ENCODE measurements around the gene AGO1. TPM values are rescaled to one million over a fixed set of nuclear protein-coding genes. Genes with fewer than 3 reads are reported as not detected.

Gene AGO1
- total and polyA plus RNA-seq, 7 donors: 3.0 to 26.3 (median 17.1) TPM

DNA sequence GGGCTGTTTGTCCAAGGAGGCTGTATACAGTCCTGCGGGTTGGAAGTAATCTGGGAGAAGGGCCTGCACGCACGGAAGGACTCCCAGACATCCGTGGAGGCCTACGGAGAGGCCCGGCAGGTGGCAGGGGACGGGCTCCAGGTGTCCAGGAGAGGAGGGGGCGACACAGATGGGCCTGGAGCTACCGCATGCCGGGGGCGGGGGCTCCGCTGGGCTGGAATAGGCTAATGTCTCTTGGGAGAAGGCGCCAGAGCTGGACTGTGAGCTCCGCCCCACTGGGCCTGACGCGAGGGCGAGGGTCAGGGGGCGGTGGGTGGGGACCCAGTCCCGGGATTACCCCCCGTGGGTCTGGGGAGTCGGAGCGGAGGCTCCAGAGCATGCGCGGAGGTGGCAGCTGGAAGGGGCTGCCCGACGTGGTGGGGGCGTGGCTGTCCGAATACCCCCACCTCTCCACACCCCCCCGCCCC lies 659 bp downstream of the AGO1 start:
- peaks cover 0 to 3% (median 1%) of the 10 kb centered on the region in 4 donors for H3K36me3 ChIP-seq
- TF ChIP-seq EP300 (IDR thresholded peaks at IDR 0.05) (no peak), POLR2A (IDR thresholded peaks at IDR 0.05) (no peak), POLR2AphosphoS5 (IDR thresholded peaks at IDR 0.05) (no peak)
- TF ChIP-seq, protein P1, sequence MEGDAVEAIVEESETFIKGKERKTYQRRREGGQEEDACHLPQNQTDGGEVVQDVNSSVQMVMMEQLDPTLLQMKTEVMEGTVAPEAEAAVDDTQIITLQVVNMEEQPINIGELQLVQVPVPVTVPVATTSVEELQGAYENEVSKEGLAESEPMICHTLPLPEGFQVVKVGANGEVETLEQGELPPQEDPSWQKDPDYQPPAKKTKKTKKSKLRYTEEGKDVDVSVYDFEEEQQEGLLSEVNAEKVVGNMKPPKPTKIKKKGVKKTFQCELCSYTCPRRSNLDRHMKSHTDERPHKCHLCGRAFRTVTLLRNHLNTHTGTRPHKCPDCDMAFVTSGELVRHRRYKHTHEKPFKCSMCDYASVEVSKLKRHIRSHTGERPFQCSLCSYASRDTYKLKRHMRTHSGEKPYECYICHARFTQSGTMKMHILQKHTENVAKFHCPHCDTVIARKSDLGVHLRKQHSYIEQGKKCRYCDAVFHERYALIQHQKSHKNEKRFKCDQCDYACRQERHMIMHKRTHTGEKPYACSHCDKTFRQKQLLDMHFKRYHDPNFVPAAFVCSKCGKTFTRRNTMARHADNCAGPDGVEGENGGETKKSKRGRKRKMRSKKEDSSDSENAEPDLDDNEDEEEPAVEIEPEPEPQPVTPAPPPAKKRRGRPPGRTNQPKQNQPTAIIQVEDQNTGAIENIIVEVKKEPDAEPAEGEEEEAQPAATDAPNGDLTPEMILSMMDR (IDR thresholded peaks at IDR 0.05): no peak
- DNase-seq: peak; percentile 75
- intact Hi-C loops (cut with DNase I): loop anchor here (2.0 kb wide), 1 partner anchor 47 kb away; the partner anchor contains the start of gene AGO3
- H3K4me3 ChIP-seq: peak overlapping the region; percentile 94 to 100 (median 95)
- H3K27me3 ChIP-seq: no peaks in the 10 kb centered on the region
- H3K9me3 ChIP-seq: no peaks in the 10 kb centered on the region
- 1% methylated on average over 29 of the region's 29 CpGs for WGBS, 2 donors
- peak overlapping the region; percentile 80 to 91 (median 84) for H3K27ac ChIP-seq
- peaks cover 0 to 48% (median 28%) of the 10 kb centered on the region in 4 donors for H3K4me1 ChIP-seq

DNA sequence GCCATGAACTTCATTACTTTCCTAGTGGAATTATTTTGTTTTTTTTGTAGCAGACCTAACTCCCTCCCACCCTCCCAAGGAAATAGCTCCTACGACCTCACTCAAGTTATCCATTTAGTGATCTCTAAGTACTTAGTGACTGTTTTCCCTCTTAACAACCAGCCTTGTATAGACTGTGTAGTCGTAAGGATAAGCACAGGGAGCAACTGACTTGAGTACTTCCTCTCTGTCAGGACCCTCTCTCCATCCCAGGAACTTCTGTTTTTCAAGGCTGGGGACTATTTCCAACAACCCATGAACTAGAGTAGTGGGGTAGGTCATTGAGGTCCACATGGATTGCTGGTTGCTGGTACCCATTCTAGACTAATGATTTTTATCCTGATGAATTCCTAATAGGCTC lies 1.9 kb downstream of the AGO1 start:
- Histone ChIP-seq H3K27me3 (no peaks in the 10 kb centered on the region), H3K9me3 (no peaks in the 10 kb centered on the region), H3K4me3 (no peak overlapping the region), H3K4me1 (peaks cover 0 to 48% (median 28%) of the 10 kb centered on the region in 4 donors), H3K27ac (peak overlapping the region in 2 of 4 donors; percentile 84 to 91), H3K36me3 (peaks cover 0 to 13% (median 6%) of the 10 kb centered on the region in 4 donors)
- TF ChIP-seq EP300 (IDR thresholded peaks at IDR 0.05): no peak
- no peak for TF ChIP-seq POLR2AphosphoS5 (IDR thresholded peaks at IDR 0.05)
- no peak for TF ChIP-seq POLR2A (IDR thresholded peaks at IDR 0.05)
- TF ChIP-seq, protein P1 (IDR thresholded peaks at IDR 0.05): no peak
- DNase-seq: no peak
- intact Hi-C loops (cut with DNase I): no loop called here
- 36 to 62% methylated on average over 2 of the region's 2 CpGs for WGBS, 2 donors

DNA sequence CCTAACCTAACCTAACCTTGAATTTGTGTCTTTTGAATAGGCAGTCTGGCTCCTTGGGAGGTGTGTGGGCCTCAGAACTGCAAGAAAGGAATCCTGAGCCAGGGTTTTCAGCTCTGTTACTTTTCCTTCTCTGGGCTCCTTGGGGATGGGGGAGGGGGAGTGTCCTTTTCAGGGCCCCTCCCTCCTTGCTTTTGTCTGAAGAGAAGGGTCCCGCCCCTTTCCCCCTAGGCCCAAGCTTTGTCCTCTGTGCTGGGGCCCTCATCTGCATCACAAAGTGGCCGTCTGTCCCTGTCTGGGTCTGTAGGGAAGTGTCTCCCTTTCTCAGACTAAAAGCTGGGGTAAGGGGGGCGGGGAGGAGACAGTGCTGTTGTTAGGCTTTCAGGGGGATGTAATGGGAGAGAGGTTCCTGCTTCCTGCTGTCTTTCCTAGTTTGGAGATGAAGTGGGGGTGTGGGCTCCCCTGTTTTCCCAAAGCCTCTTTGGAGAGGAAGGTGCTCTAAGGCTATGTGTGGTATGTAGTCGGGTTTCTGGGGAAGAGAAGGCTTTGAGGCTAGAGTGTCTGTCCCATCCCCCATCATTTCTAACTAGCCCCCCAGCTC lies 3.1 kb downstream of the AGO1 start:
- DNase-seq: no peak
- WGBS, 2 donors: 52 to 67% methylated on average over 4 of the region's 4 CpGs
- Histone ChIP-seq H3K27ac (peak overlapping the region in 2 of 4 donors; percentile 14 to 28), H3K9me3 (no peaks in the 10 kb centered on the region), H3K4me1 (peaks cover 0 to 48% (median 28%) of the 10 kb centered on the region in 4 donors), H3K4me3 (no peak overlapping the region), H3K36me3 (peaks cover 0 to 22% (median 9%) of the 10 kb centered on the region in 4 donors), H3K27me3 (no peaks in the 10 kb centered on the region)
- TF ChIP-seq POLR2A (IDR thresholded peaks at IDR 0.05): no peak
- no peak for TF ChIP-seq POLR2AphosphoS5 (IDR thresholded peaks at IDR 0.05)
- TF ChIP-seq, protein P1 (IDR thresholded peaks at IDR 0.05): no peak
- TF ChIP-seq EP300 (IDR thresholded peaks at IDR 0.05): no peak
- intact Hi-C loops (cut with DNase I): no loop called here

DNA sequence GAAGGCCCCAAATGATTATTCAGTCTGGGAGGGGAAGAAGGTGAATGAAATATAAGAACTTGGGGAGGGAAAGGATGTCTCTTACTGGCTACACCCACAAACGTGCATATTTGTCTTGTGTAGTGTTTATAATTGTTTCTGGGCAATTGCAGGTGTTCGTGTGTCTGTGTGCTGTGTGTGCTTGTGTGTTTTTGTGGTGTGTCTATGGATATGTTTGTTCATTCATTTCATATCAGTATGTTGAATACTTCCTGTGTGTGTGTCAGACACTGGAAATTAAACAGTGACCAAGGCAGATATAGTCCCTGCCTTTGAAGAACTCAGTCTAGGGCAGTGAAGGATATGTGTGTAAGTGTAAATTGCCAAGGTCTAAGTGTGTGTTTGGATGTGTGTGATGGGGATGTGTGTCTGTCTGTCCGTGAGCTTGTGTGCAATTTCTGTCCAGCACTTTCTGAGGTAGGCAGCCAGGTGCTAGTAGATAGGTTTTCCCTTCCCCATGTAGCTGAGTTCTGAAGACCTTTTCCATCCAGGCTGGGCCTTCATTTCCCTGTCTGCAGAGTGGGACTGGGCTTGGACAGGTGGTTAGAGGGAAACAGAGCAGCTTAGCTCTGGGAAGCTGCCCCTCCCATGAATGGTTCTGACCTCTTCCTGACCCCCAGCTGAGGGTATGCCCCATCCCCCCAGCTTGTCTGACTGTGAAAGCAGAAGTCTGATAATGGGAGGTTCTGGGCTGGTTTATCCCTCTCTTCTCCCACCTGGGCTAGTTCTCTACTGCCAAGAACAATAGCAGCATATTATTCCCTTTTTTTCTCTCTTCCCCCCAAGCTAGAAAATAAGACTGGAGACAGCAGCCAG lies 3.8 kb downstream of the AGO1 start:
- Histone ChIP-seq H3K27ac (peak overlapping the region in 1 of 4 donors; percentile 28), H3K36me3 (peaks cover 0 to 30% (median 9%) of the 10 kb centered on the region in 4 donors), H3K9me3 (no peaks in the 10 kb centered on the region), H3K27me3 (no peaks in the 10 kb centered on the region), H3K4me1 (peaks cover 0 to 48% (median 28%) of the 10 kb centered on the region in 4 donors), H3K4me3 (no peak overlapping the region)
- DNase-seq: no peak
- no peak for TF ChIP-seq POLR2AphosphoS5 (IDR thresholded peaks at IDR 0.05)
- TF ChIP-seq, protein P1 (IDR thresholded peaks at IDR 0.05): no peak
- no peak for TF ChIP-seq POLR2A (IDR thresholded peaks at IDR 0.05)
- TF ChIP-seq EP300 (IDR thresholded peaks at IDR 0.05): no peak
- intact Hi-C loops (cut with DNase I): no loop called here
- WGBS, 2 donors: 20 to 37% methylated on average over 3 of the region's 3 CpGs
